ENCODE results near the gene GAPVD1. TPM values are rescaled to one million over a fixed set of nuclear protein-coding genes. Genes with fewer than 3 reads are reported as not detected.
A peak's percentile ranks its signal among the peaks of the same experiment; 100 is the strongest.

The GAPVD1 gene
- total RNA-seq, 1 experiment from 2014 or later: 33.3 TPM

GRCh38 chr9:125361837-125362531 is 100.4 kb downstream of the GAPVD1 start:
- peaks cover 20% of the 10 kb centered on the region for H3K36me3 Mint-ChIP-seq
- peaks cover 7% of the 10 kb centered on the region for H3K4me1 Mint-ChIP-seq

GRCh38 chr9:125366676-125367075 is 105.0 kb downstream of the GAPVD1 start:
- ATAC-seq (no peak), DNase-seq (ENCODE audit: low spot score) (no peak)
- TF ChIP-seq IRF1 (CRISPR knock-in tag; IDR thresholded peaks at IDR 0.05): no peak
- no peak for TF ChIP-seq OVOL2 (CRISPR knock-in tag; IDR thresholded peaks at IDR 0.05; ENCODE audit: borderline replicate concordance)
- TF ChIP-seq NFE2L1 (CRISPR knock-in tag; IDR thresholded peaks at IDR 0.05): no peak
- no peak for TF ChIP-seq TP53 (CRISPR knock-in tag; IDR thresholded peaks at IDR 0.05)
- TF ChIP-seq NFYB (CRISPR knock-in tag; conservative IDR thresholded peaks at IDR 0.05; ENCODE audit: low read depth): no peak
- TF ChIP-seq ZNF281 (CRISPR knock-in tag; IDR thresholded peaks at IDR 0.05): no peak
- Mint-ChIP-seq H3K36me3 (peaks cover 4% of the 10 kb centered on the region), H3K4me3 (no peak overlapping the region), H3K27ac (no peak overlapping the region), H3K4me1 (peaks cover 14% of the 10 kb centered on the region), H3K9me3 (no peaks in the 10 kb centered on the region), H3K27me3 (ENCODE audit: low read depth) (no peaks in the 10 kb centered on the region)
- ChIA-PET POLR2A (no interaction called here), CTCF (no interaction called here)

More at GRCh38 chr9:125361837-125362531, 100.4 kb downstream of the GAPVD1 start:
- POLR2A ChIA-PET: interaction anchor here (0.6 to 0.9 kb wide), 2 partner anchors 79 to 121 kb away, joined by 3 to 5 read pairs; partner anchors contain the start of gene HSPA5
- Mint-ChIP-seq H3K4me3 (no peak overlapping the region), H3K27me3 (ENCODE audit: low read depth) (no peaks in the 10 kb centered on the region), H3K27ac (peak overlapping the region; percentile 78), H3K9me3 (no peaks in the 10 kb centered on the region)
- TF ChIP-seq ZNF423 (CRISPR knock-in tag; IDR thresholded peaks at IDR 0.05) (no peak), NFATC4 (CRISPR knock-in tag; IDR thresholded peaks at IDR 0.05) (no peak), ZNF512 (CRISPR knock-in tag; IDR thresholded peaks at IDR 0.05; ENCODE audit: borderline replicate concordance) (no peak), GABPB1 (CRISPR knock-in tag; IDR thresholded peaks at IDR 0.05) (no peak), SMAD4 (CRISPR knock-in tag; IDR thresholded peaks at IDR 0.05) (no peak), ZNF317 (CRISPR knock-in tag; IDR thresholded peaks at IDR 0.05; ENCODE audit: borderline replicate concordance, low read depth) (no peak), TP53 (CRISPR knock-in tag; IDR thresholded peaks at IDR 0.05) (no peak), CBFB (CRISPR knock-in tag; IDR thresholded peaks at IDR 0.05; ENCODE audit: low read depth) (no peak), NFE2L1 (CRISPR knock-in tag; IDR thresholded peaks at IDR 0.05) (no peak), SP1 (CRISPR knock-in tag; conservative IDR thresholded peaks at IDR 0.05) (no peak), KAT7 (CRISPR knock-in tag; IDR thresholded peaks at IDR 0.05; ENCODE audit: borderline replicate concordance) (no peak)
- TF ChIP-seq, protein P1, sequence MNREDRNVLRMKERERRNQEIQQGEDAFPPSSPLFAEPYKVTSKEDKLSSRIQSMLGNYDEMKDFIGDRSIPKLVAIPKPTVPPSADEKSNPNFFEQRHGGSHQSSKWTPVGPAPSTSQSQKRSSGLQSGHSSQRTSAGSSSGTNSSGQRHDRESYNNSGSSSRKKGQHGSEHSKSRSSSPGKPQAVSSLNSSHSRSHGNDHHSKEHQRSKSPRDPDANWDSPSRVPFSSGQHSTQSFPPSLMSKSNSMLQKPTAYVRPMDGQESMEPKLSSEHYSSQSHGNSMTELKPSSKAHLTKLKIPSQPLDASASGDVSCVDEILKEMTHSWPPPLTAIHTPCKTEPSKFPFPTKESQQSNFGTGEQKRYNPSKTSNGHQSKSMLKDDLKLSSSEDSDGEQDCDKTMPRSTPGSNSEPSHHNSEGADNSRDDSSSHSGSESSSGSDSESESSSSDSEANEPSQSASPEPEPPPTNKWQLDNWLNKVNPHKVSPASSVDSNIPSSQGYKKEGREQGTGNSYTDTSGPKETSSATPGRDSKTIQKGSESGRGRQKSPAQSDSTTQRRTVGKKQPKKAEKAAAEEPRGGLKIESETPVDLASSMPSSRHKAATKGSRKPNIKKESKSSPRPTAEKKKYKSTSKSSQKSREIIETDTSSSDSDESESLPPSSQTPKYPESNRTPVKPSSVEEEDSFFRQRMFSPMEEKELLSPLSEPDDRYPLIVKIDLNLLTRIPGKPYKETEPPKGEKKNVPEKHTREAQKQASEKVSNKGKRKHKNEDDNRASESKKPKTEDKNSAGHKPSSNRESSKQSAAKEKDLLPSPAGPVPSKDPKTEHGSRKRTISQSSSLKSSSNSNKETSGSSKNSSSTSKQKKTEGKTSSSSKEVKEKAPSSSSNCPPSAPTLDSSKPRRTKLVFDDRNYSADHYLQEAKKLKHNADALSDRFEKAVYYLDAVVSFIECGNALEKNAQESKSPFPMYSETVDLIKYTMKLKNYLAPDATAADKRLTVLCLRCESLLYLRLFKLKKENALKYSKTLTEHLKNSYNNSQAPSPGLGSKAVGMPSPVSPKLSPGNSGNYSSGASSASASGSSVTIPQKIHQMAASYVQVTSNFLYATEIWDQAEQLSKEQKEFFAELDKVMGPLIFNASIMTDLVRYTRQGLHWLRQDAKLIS (CRISPR knock-in tag; IDR thresholded peaks at IDR 0.05; ENCODE audit: borderline replicate concordance): no peak
- TF ChIP-seq, protein P2, sequence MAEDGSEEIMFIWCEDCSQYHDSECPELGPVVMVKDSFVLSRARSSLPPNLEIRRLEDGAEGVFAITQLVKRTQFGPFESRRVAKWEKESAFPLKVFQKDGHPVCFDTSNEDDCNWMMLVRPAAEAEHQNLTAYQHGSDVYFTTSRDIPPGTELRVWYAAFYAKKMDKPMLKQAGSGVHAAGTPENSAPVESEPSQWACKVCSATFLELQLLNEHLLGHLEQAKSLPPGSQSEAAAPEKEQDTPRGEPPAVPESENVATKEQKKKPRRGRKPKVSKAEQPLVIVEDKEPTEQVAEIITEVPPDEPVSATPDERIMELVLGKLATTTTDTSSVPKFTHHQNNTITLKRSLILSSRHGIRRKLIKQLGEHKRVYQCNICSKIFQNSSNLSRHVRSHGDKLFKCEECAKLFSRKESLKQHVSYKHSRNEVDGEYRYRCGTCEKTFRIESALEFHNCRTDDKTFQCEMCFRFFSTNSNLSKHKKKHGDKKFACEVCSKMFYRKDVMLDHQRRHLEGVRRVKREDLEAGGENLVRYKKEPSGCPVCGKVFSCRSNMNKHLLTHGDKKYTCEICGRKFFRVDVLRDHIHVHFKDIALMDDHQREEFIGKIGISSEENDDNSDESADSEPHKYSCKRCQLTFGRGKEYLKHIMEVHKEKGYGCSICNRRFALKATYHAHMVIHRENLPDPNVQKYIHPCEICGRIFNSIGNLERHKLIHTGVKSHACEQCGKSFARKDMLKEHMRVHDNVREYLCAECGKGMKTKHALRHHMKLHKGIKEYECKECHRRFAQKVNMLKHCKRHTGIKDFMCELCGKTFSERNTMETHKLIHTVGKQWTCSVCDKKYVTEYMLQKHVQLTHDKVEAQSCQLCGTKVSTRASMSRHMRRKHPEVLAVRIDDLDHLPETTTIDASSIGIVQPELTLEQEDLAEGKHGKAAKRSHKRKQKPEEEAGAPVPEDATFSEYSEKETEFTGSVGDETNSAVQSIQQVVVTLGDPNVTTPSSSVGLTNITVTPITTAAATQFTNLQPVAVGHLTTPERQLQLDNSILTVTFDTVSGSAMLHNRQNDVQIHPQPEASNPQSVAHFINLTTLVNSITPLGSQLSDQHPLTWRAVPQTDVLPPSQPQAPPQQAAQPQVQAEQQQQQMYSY (CRISPR knock-in tag; IDR thresholded peaks at IDR 0.05): no peak
- ATAC-seq: peak; percentile 82
- DNase-seq (ENCODE audit: low spot score): peak; percentile 39
- CTCF ChIA-PET: interaction anchor here (0.5 to 2.5 kb wide), 30 partner anchors 9 to 509 kb away, joined by 3 to 46 read pairs (median 5); partner anchors contain the start of genes GAPVD1, HSPA5, RABEPK and SCAI
